Body of pancreas (tissue), 4 donors: ENCODE results near the gene IGF2BP2.

Experiments
- POLR2A ChIP-seq, 3 donors: fragments of 450-650 bp; IDR thresholded peaks; one replicate each; pipeline ENCODE4 v1.6.1; 2016; ENCODE audit warnings: antibody characterized with exemption in 3 of 3, mild to moderate bottlenecking in 2 of 3
- TF ChIP-seq, protein P1 (sequence below), 7 experiments: fragments of 450-650 bp in 4 of 7; fragments of 200-600 bp in 3 of 7; sonication (generic) in 3 of 7; IDR thresholded peaks; one replicate each; pipeline ENCODE4 v1.5.1; 2016 to 2019; ENCODE audit warnings: antibody characterized with exemption in 7 of 7

DNA sequence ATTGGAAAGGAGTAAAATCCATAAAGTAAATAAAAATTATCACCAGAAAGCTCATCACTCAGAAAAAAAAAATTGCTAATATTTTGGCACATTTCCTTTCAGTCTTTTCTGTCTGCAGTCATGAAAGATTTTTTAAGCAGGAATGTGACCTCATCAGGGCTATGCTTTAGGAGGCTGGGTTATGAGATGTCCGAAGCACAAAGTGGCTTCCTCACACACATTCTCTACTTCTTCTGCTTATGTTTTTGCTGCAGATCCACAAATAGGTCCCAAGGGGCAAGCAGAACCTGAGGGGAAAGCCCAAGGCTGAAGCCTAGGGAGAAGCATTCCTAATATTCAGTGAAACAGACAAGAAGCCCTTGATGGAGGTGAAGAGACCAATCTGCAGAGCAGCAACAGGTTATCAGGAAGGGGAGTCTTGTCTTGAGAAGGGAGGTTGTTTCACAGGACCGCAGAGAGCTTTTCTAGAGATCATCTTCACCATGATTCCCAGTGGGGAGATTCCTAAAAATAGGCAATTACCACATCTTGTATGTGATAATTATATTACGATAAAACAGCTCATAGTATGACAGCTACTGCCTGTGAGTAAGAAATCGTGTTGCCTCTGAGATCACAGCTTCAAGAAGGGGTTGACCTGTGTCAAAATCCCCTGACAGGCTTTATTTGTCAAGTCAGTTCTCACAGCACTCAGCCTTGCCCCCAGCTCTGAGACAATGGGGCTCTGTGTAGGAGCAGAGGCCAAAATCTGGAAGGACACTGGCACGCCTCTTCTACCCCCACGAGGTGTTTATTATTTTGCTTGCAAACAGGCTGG, 60.5 kb downstream of the IGF2BP2 start:
- TF ChIP-seq POLR2A (IDR thresholded peaks at IDR 0.05), result no peak
- TF ChIP-seq, protein P1, sequence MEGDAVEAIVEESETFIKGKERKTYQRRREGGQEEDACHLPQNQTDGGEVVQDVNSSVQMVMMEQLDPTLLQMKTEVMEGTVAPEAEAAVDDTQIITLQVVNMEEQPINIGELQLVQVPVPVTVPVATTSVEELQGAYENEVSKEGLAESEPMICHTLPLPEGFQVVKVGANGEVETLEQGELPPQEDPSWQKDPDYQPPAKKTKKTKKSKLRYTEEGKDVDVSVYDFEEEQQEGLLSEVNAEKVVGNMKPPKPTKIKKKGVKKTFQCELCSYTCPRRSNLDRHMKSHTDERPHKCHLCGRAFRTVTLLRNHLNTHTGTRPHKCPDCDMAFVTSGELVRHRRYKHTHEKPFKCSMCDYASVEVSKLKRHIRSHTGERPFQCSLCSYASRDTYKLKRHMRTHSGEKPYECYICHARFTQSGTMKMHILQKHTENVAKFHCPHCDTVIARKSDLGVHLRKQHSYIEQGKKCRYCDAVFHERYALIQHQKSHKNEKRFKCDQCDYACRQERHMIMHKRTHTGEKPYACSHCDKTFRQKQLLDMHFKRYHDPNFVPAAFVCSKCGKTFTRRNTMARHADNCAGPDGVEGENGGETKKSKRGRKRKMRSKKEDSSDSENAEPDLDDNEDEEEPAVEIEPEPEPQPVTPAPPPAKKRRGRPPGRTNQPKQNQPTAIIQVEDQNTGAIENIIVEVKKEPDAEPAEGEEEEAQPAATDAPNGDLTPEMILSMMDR (IDR thresholded peaks at IDR 0.05), result no peak
